Astrocyte (in vitro differentiated cells and primary cell): ENCODE results near the gene RNGTT.

ENCODE experiments used
- EZH2 ChIP-seq: IDR thresholded peaks from 2 replicates; pipeline ENCODE4 v1.6.1; 2012; ENCODE audit warnings: mild to moderate bottlenecking, low read length, inconsistent platforms; ENCODE audit not compliant: insufficient read depth
- TF ChIP-seq, protein P1 (sequence below): IDR thresholded peaks from 2 replicates; pipeline ENCODE4 v1.5.1; 2011; ENCODE audit warnings: low read depth, mild to moderate bottlenecking, inconsistent platforms, low read length, moderate library complexity; ENCODE audit not compliant: insufficient read depth

DNA sequence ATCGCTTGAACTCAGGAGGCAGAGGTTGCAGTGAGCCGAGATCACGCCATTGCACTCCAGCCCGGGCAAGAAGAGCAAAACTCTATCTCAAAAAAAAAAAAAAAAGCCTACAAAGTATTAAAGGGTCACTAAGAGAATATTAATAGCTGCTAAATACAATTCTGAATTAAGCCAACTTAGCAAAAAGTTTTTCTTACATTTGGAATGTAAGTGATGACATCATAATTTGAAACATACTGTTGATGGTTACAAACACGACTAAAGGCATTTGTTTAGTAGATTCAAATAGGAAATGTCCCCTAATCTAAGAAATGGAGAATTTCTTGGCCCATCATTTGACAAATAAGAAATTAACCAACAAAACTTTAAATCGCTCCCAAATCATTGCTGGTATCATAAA is 282.8 kb downstream of the RNGTT start:
- TF ChIP-seq, protein P1, sequence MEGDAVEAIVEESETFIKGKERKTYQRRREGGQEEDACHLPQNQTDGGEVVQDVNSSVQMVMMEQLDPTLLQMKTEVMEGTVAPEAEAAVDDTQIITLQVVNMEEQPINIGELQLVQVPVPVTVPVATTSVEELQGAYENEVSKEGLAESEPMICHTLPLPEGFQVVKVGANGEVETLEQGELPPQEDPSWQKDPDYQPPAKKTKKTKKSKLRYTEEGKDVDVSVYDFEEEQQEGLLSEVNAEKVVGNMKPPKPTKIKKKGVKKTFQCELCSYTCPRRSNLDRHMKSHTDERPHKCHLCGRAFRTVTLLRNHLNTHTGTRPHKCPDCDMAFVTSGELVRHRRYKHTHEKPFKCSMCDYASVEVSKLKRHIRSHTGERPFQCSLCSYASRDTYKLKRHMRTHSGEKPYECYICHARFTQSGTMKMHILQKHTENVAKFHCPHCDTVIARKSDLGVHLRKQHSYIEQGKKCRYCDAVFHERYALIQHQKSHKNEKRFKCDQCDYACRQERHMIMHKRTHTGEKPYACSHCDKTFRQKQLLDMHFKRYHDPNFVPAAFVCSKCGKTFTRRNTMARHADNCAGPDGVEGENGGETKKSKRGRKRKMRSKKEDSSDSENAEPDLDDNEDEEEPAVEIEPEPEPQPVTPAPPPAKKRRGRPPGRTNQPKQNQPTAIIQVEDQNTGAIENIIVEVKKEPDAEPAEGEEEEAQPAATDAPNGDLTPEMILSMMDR = no peak
- TF ChIP-seq EZH2 = no peak
